ENCODE data around the gene LDLRAD3.

The LDLRAD3 gene

GRCh38 chr11:36047344-36047743 lies 103.5 kb downstream of the LDLRAD3 start:
- DNase-seq (ENCODE audit: low spot score) = no peak
- TF ChIP-seq CTCF (IDR thresholded peaks at IDR 0.05; ENCODE audit: extremely low read depth, missing control alignments) = no peak

GRCh38 chr11:36048496-36049247 lies 104.8 kb downstream of the LDLRAD3 start:
- DNase-seq (ENCODE audit: low spot score) = no peak
- TF ChIP-seq CTCF (IDR thresholded peaks at IDR 0.05; ENCODE audit: extremely low read depth, missing control alignments) = no peak

- no peak for TF ChIP-seq CTCF (IDR thresholded peaks at IDR 0.05; ENCODE audit: extremely low read depth, missing control alignments)
- DNase-seq (ENCODE audit: low spot score) = no peak
These were observed 107.6 kb downstream of the LDLRAD3 start for GRCh38 chr11:36051235-36052144.

- no peak for DNase-seq (ENCODE audit: low spot score)
These were observed 109.4 kb downstream of the LDLRAD3 start for GRCh38 chr11:36053281-36053680.

GRCh38 chr11:36053862-36054261 lies 110.0 kb downstream of the LDLRAD3 start:
- no peak for TF ChIP-seq CTCF (IDR thresholded peaks at IDR 0.05; ENCODE audit: extremely low read depth, missing control alignments)
- DNase-seq (ENCODE audit: low spot score) = no peak

More at GRCh38 chr11:36053281-36053680, 109.4 kb downstream of the LDLRAD3 start:
- no peak for TF ChIP-seq CTCF (IDR thresholded peaks at IDR 0.05; ENCODE audit: extremely low read depth, missing control alignments)

- TF ChIP-seq CTCF (IDR thresholded peaks at IDR 0.05; ENCODE audit: extremely low read depth, missing control alignments) = no peak
- DNase-seq (ENCODE audit: low spot score) = no peak
These were observed 110.8 kb downstream of the LDLRAD3 start for GRCh38 chr11:36054628-36055027.

Measured in GM20000 (cell line).